ENCODE results near the gene MCTP2. TPM values are rescaled to one million over a fixed set of nuclear protein-coding genes. Genes with fewer than 3 reads are reported as not detected.

The MCTP2 gene
- total and polyA plus RNA-seq, 2 donors (not counting 1 experiment from before 2014, with no cell fraction given), result 38.3 to 64.8 TPM

- Histone ChIP-seq H2AFZ (ENCODE audit: insufficient read depth, low read depth, low read length, poor library complexity, severe bottlenecking) (peak overlapping the region; percentile 90), H3K27me3 (replicated peaks in 1 of 4; ENCODE audit: control extremely low read depth in 1 of 4, control insufficient read depth in 3 of 4, insufficient read depth in 4 of 4, low read length in 3 of 4) (no peaks in the 10 kb centered on the region), H3K4me2 (replicated peaks; ENCODE audit: low read depth, low read length, poor library complexity, severe bottlenecking) (peak overlapping the region; percentile 85), H3K9ac (ENCODE audit: low read length) (peak overlapping the region; percentile 90), H3K4me1 (ENCODE audit: control insufficient read depth in 2 of 2, insufficient read depth in 2 of 2, low read length in 2 of 2) (peaks cover 50 to 54% of the 10 kb centered on the region in 2 donors), H4K20me1 (ENCODE audit: control insufficient read depth, insufficient read depth, low read length, poor library complexity, severe bottlenecking) (peaks cover 5% of the 10 kb centered on the region), H3K9me3 (ENCODE audit: control extremely low read depth in 1 of 3, control insufficient read depth in 2 of 3, insufficient read depth in 1 of 3, low read length in 2 of 3) (no peaks in the 10 kb centered on the region), H3K36me3 (replicated peaks in 1 of 2; ENCODE audit: control extremely low read depth in 1 of 2, control insufficient read depth in 1 of 2, extremely low read depth in 1 of 2, insufficient read depth in 2 of 2, low read length in 1 of 2) (peaks cover 0 to 2% of the 10 kb centered on the region in 2 experiments), H3K27ac (ENCODE audit: low read length in 2 of 2) (peak overlapping the region; percentile 88 to 90), H3K4me3 (ENCODE audit: control extremely low read depth in 1 of 5, extremely low read depth in 1 of 5, insufficient read depth in 1 of 5, low read depth in 2 of 5, low read length in 4 of 5) (peak overlapping the region; percentile 70 to 96 (median 80)), H3K79me2 (ENCODE audit: control insufficient read depth, insufficient read depth, low read length) (peaks cover 47% of the 10 kb centered on the region)
- CTCF ChIA-PET, result interaction anchor here (0.8 to 6.5 kb wide), 16 partner anchors 9 to 93 kb away, joined by 3 to 97 read pairs (median 8); no protein-coding TSS in a partner anchor
- TF ChIP-seq CTCF (IDR thresholded peaks at IDR 0.05) (no peak), EZH2 (IDR thresholded peaks at IDR 0.05; ENCODE audit: borderline replicate concordance, insufficient read depth, low read depth, low read length, poor library complexity, severe bottlenecking) (no peak)
- intact Hi-C loops (cut with micrococcal nuclease), result loop anchor here (5.0 kb wide), 1 partner anchor 42 kb away; no protein-coding TSS in a partner anchor
- WGBS (ENCODE audit: insufficient coverage), result 15% methylated on average over 8 of the region's 11 CpGs
- H3K4me3 Mint-ChIP-seq, result peak overlapping the region; percentile 95
- no peaks in the 10 kb centered on the region for H3K27me3 Mint-ChIP-seq
- peak overlapping the region; percentile 93 for H3K27ac Mint-ChIP-seq
- peaks cover 61% of the 10 kb centered on the region for H3K4me1 Mint-ChIP-seq
- DNase-seq (no peak), ATAC-seq (ENCODE audit: low read depth) (no peak)
- POLR2A ChIA-PET, result interaction anchor here (1.2 to 4.2 kb wide), 5 partner anchors 8 to 94 kb away, joined by 3 to 22 read pairs (median 4); no protein-coding TSS in a partner anchor
- no peaks in the 10 kb centered on the region for H3K9me3 Mint-ChIP-seq (ENCODE audit: insufficient read depth)
Measured at GRCh38 chr15:94230431-94230882, 904 bp upstream of the MCTP2 start.
